DND-41 (cell line): ENCODE data around the gene AP2B1.

ENCODE experiments used
- EZH2 ChIP-seq: IDR thresholded peaks from 3 replicates; pipeline ENCODE4 v1.6.1; 2012; ENCODE audit warnings: borderline replicate concordance, low read depth, mild to moderate bottlenecking, moderate library complexity, low read length, inconsistent platforms; ENCODE audit not compliant: severe bottlenecking
- TF ChIP-seq, protein P1 (sequence below): IDR thresholded peaks from 2 replicates; pipeline ENCODE4 v1.5.1; 2012; ENCODE audit warnings: borderline replicate concordance, low read length, moderate library complexity, mild to moderate bottlenecking; ENCODE audit not compliant: poor library complexity, severe bottlenecking; ENCODE audit errors: extremely low read depth

GRCh38 chr17:35727635-35728034 lies 140.5 kb downstream of the AP2B1 start:
- TF ChIP-seq, protein P1, sequence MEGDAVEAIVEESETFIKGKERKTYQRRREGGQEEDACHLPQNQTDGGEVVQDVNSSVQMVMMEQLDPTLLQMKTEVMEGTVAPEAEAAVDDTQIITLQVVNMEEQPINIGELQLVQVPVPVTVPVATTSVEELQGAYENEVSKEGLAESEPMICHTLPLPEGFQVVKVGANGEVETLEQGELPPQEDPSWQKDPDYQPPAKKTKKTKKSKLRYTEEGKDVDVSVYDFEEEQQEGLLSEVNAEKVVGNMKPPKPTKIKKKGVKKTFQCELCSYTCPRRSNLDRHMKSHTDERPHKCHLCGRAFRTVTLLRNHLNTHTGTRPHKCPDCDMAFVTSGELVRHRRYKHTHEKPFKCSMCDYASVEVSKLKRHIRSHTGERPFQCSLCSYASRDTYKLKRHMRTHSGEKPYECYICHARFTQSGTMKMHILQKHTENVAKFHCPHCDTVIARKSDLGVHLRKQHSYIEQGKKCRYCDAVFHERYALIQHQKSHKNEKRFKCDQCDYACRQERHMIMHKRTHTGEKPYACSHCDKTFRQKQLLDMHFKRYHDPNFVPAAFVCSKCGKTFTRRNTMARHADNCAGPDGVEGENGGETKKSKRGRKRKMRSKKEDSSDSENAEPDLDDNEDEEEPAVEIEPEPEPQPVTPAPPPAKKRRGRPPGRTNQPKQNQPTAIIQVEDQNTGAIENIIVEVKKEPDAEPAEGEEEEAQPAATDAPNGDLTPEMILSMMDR, result no peak
- no peak for TF ChIP-seq EZH2
